HepG2 (cell line): Measurements from ENCODE around the gene RNF114. TPM values are rescaled to one million over a fixed set of nuclear protein-coding genes. Genes with fewer than 3 reads are reported as not detected.

ENCODE experiments used
- BORCS8-MEF2B ChIP-seq: sonication (generic); formaldehyde crosslinking; IDR thresholded peaks from 2 replicates; pipeline ENCODE4 v1.8.0; 2022; ENCODE audit warnings: mild to moderate bottlenecking, missing genetic modification reagents
- CBX5 ChIP-seq: sonication (generic); formaldehyde crosslinking; IDR thresholded peaks from 2 replicates; pipeline ENCODE4 v1.4.0; 2020; ENCODE audit warnings: missing genetic modification reagents, borderline replicate concordance
- CREM ChIP-seq, 2 experiments: sonication (generic) in 1 of 2; formaldehyde crosslinking in 1 of 2; IDR thresholded peaks; 2 replicates each; pipeline versions ENCODE4 v1.4.0 to v1.6.1; 2016 to 2020; ENCODE audit warnings: antibody characterized with exemption in 1 of 2, mild to moderate bottlenecking in 1 of 2, missing genetic modification reagents in 1 of 2
- FOSL1 ChIP-seq: sonication (generic); formaldehyde crosslinking; IDR thresholded peaks from 2 replicates; pipeline ENCODE4 v1.9.0; 2021; ENCODE audit warnings: missing genetic modification reagents, borderline replicate concordance
- KDM5A ChIP-seq: fragments of 200-600 bp; sonication (generic); IDR thresholded peaks from 2 replicates; pipeline ENCODE4 v1.7.0; 2018; ENCODE audit warnings: antibody characterized with exemption, mild to moderate bottlenecking, low read length, borderline replicate concordance
- LCORL ChIP-seq, 2 experiments: fragments of 450-650 bp in 1 of 2; sonication (generic) in 1 of 2; formaldehyde crosslinking in 1 of 2; IDR thresholded peaks; 2 replicates each; pipeline versions ENCODE4 v1.5.0 to v1.6.1; 2017 to 2020; ENCODE audit warnings: antibody characterized with exemption in 1 of 2, missing genetic modification reagents in 1 of 2
- PCBP1 ChIP-seq: fragments of 200-400 bp; formaldehyde crosslinking; IDR thresholded peaks from 2 replicates; pipeline ENCODE4 v1.6.1; 2017; ENCODE audit warnings: mild to moderate bottlenecking, low read depth, low read length, borderline replicate concordance
- PHF20 ChIP-seq: sonication (generic); formaldehyde crosslinking; IDR thresholded peaks from 2 replicates; pipeline ENCODE4 v1.5.0; 2020; ENCODE audit warnings: mild to moderate bottlenecking, missing genetic modification reagents
- PHF21A ChIP-seq: sonication (generic); formaldehyde crosslinking; IDR thresholded peaks from 2 replicates; pipeline ENCODE4 v1.5.0; 2020; ENCODE audit warnings: mild to moderate bottlenecking, missing genetic modification reagents
- ZNF331 ChIP-seq: sonication (generic); formaldehyde crosslinking; IDR thresholded peaks from 2 replicates; pipeline ENCODE4 v1.4.0; 2020; ENCODE audit warnings: missing genetic modification reagents
- ZNF468 ChIP-seq: sonication (generic); formaldehyde crosslinking; IDR thresholded peaks from 2 replicates; pipeline ENCODE4 v1.8.0; 2022; ENCODE audit warnings: mild to moderate bottlenecking, moderate library complexity, missing genetic modification reagents
- ZNF501 ChIP-seq: sonication (generic); formaldehyde crosslinking; IDR thresholded peaks from 2 replicates; pipeline ENCODE4 v1.5.1; 2020; ENCODE audit warnings: mild to moderate bottlenecking, moderate library complexity, missing genetic modification reagents
- ZNF546 ChIP-seq: sonication (generic); formaldehyde crosslinking; conservative IDR thresholded peaks from 2 replicates; pipeline ENCODE4 v1.8.1; 2023; ENCODE audit warnings: mild to moderate bottlenecking, missing genetic modification reagents
- ZNF644 ChIP-seq: IDR thresholded peaks from 2 replicates; pipeline ENCODE4 v1.6.1; 2016; ENCODE audit warnings: low read depth
- ZNF674 ChIP-seq: sonication (generic); formaldehyde crosslinking; IDR thresholded peaks from 2 replicates; pipeline ENCODE4 v1.5.0; 2020; ENCODE audit warnings: low read depth, mild to moderate bottlenecking, missing genetic modification reagents
- ZNF713 ChIP-seq: sonication (generic); formaldehyde crosslinking; IDR thresholded peaks from 2 replicates; pipeline ENCODE4 v1.4.0; 2020; ENCODE audit warnings: mild to moderate bottlenecking, missing genetic modification reagents
- polyA plus RNA-seq, 8 experiments: library from polyadenylated mRNA; depleted of rRNA in 3 of 8; stranded (reverse) in 7 of 8; unstranded in 1 of 8; fragments of >200 nt; fragmentation: Illumina TruSeq in 4 of 8; extraction: Trizol in 4 of 8; gene quantifications; 2 replicates each; pipeline versions ENCODE4 v1.2.1 to v1.2.3, GENCODE V29; 2011 to 2016; ENCODE audit warnings: low read depth in 4 of 8, missing spikeins in 1 of 8, mixed read lengths in 1 of 8; ENCODE audit not compliant: insufficient read depth in 1 of 8
- total RNA-seq, 5 experiments: library from RNA; depleted of rRNA; stranded (reverse); fragments of >200 nt; fragmentation: Illumina TruSeq; extraction: Trizol; gene quantifications; 2 replicates each; pipeline ENCODE4 v1.2.3, GENCODE V29; 2016; ENCODE audit warnings: low read depth in 1 of 5
- TF ChIP-seq, protein P1 (sequence below): sonication (generic); formaldehyde crosslinking; IDR thresholded peaks from 2 replicates; pipeline ENCODE4 v1.4.0; 2020; ENCODE audit warnings: mild to moderate bottlenecking, missing genetic modification reagents
- TF ChIP-seq, protein P2 (sequence below): sonication (generic); formaldehyde crosslinking; conservative IDR thresholded peaks from 2 replicates; pipeline ENCODE4 v1.8.0; 2022; ENCODE audit warnings: low read depth, missing genetic modification reagents
- TF ChIP-seq, protein P3 (sequence below): sonication (generic); formaldehyde crosslinking; IDR thresholded peaks from 2 replicates; pipeline ENCODE4 v1.5.0; 2020; ENCODE audit warnings: missing genetic modification reagents
- TF ChIP-seq, protein P4 (sequence below): sonication (generic); formaldehyde crosslinking; IDR thresholded peaks from 2 replicates; pipeline ENCODE4 v1.5.0; 2020; ENCODE audit warnings: missing genetic modification reagents, mild to moderate bottlenecking, borderline replicate concordance
- TF ChIP-seq, protein P5 (sequence below): sonication (generic); formaldehyde crosslinking; IDR thresholded peaks from 2 replicates; pipeline ENCODE4 v1.9.0; 2021; ENCODE audit warnings: missing genetic modification reagents, borderline replicate concordance

Gene RNF114
- total and polyA plus RNA-seq, 2 of the 13 experiments (the other 11 are each of a cell fraction or from before 2014, with no cell fraction given): 119 to 126 TPM

- no peak for TF ChIP-seq ZNF546
- TF ChIP-seq ZNF713 (CRISPR knock-in tag): no peak
- peak; percentile 93 for TF ChIP-seq ZNF644 (CRISPR knock-in tag)
- TF ChIP-seq, protein P1, sequence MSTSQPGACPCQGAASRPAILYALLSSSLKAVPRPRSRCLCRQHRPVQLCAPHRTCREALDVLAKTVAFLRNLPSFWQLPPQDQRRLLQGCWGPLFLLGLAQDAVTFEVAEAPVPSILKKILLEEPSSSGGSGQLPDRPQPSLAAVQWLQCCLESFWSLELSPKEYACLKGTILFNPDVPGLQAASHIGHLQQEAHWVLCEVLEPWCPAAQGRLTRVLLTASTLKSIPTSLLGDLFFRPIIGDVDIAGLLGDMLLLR (CRISPR knock-in tag): no peak
- TF ChIP-seq, protein P2, sequence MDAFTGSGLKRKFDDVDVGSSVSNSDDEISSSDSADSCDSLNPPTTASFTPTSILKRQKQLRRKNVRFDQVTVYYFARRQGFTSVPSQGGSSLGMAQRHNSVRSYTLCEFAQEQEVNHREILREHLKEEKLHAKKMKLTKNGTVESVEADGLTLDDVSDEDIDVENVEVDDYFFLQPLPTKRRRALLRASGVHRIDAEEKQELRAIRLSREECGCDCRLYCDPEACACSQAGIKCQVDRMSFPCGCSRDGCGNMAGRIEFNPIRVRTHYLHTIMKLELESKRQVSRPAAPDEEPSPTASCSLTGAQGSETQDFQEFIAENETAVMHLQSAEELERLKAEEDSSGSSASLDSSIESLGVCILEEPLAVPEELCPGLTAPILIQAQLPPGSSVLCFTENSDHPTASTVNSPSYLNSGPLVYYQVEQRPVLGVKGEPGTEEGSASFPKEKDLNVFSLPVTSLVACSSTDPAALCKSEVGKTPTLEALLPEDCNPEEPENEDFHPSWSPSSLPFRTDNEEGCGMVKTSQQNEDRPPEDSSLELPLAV (CRISPR knock-in tag): no peak
- peak; percentile 80; the same call in 1 of the 2 replicates for TF ChIP-seq CREM (IDR thresholded peaks at IDR 0.05)
- no peak for TF ChIP-seq CREM (CRISPR knock-in tag; IDR thresholded peaks at IDR 0.05)
- TF ChIP-seq ZNF501 (CRISPR knock-in tag): no peak
- 0 out of 2 replicates have a peak, but pooled peaks have one; percentile 62 for TF ChIP-seq BORCS8-MEF2B (CRISPR knock-in tag)
- TF ChIP-seq, protein P3, sequence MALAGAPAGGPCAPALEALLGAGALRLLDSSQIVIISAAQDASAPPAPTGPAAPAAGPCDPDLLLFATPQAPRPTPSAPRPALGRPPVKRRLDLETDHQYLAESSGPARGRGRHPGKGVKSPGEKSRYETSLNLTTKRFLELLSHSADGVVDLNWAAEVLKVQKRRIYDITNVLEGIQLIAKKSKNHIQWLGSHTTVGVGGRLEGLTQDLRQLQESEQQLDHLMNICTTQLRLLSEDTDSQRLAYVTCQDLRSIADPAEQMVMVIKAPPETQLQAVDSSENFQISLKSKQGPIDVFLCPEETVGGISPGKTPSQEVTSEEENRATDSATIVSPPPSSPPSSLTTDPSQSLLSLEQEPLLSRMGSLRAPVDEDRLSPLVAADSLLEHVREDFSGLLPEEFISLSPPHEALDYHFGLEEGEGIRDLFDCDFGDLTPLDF: no peak
- TF ChIP-seq PHF20 (CRISPR knock-in tag): peak; percentile 66
- peak; percentile 50; the same call in 1 of the 2 replicates for TF ChIP-seq LCORL (IDR thresholded peaks at IDR 0.05)
- peak; percentile 94 for TF ChIP-seq LCORL (CRISPR knock-in tag; IDR thresholded peaks at IDR 0.05)
- TF ChIP-seq, protein P4, sequence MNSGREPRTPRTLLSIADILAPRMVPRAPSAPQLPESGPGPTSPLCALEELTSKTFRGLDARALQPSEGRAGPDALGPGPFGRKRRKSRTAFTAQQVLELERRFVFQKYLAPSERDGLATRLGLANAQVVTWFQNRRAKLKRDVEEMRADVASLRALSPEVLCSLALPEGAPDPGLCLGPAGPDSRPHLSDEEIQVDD: no peak
- TF ChIP-seq, protein P5, sequence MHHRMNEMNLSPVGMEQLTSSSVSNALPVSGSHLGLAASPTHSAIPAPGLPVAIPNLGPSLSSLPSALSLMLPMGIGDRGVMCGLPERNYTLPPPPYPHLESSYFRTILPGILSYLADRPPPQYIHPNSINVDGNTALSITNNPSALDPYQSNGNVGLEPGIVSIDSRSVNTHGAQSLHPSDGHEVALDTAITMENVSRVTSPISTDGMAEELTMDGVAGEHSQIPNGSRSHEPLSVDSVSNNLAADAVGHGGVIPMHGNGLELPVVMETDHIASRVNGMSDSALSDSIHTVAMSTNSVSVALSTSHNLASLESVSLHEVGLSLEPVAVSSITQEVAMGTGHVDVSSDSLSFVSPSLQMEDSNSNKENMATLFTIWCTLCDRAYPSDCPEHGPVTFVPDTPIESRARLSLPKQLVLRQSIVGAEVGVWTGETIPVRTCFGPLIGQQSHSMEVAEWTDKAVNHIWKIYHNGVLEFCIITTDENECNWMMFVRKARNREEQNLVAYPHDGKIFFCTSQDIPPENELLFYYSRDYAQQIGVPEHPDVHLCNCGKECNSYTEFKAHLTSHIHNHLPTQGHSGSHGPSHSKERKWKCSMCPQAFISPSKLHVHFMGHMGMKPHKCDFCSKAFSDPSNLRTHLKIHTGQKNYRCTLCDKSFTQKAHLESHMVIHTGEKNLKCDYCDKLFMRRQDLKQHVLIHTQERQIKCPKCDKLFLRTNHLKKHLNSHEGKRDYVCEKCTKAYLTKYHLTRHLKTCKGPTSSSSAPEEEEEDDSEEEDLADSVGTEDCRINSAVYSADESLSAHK (CRISPR knock-in tag): no peak
- TF ChIP-seq PCBP1: no peak
- TF ChIP-seq ZNF331 (CRISPR knock-in tag): peak; percentile 99
- no peak for TF ChIP-seq ZNF468 (CRISPR knock-in tag)
- TF ChIP-seq ZNF674 (CRISPR knock-in tag): no peak
- TF ChIP-seq KDM5A: no peak
- peak; percentile 89; the same call in 1 of the 2 replicates for TF ChIP-seq CBX5 (CRISPR knock-in tag)
- peak; percentile 89 for TF ChIP-seq FOSL1 (CRISPR knock-in tag)
- TF ChIP-seq PHF21A (CRISPR knock-in tag): peak; percentile 97
Observed at GRCh38 chr20:49916146-49917002, 19.8 kb upstream of the RNF114 start (continued).
